GM12801 (cell line): ENCODE data around the gene ATP1A1.

Source experiments
- CTCF ChIP-seq: IDR thresholded peaks from one replicate; pipeline ENCODE4 v1.5.1; 2011; ENCODE audit warnings: control low read depth; ENCODE audit not compliant: insufficient read length; ENCODE audit errors: extremely low read depth

The ATP1A1 gene

GRCh38 chr1:116372651-116373430 lies at the start of gene ATP1A1:
ATP1A1 (plus strand) TSS chr1:116373244; CDS start chr1:116373512, 268 bp downstream.
- TF ChIP-seq CTCF: no peak

- TF ChIP-seq CTCF: no peak
Observed at GRCh38 chr1:116323491-116323890, 49.6 kb upstream of the ATP1A1 start.

DNA sequence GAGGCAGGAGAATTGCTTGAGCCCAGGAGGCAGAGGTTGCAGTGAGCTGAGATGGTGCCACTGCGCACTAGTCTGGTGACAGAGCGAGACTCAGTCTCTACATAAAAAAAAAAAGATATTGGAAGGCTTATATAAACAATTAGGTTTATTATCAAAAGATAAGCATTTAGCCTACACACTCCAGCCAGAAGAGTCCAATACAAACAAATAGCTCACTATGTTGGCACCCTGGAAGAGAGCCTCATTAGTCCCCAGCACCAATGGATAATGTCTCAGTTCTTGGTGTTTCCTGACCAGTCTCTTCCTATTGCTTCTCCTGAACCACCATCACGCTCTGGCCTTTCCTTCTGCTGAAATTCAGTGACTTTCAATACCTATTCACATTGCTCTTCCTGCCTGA lies 48.6 kb upstream of the ATP1A1 start:
- TF ChIP-seq CTCF: no peak

DNA sequence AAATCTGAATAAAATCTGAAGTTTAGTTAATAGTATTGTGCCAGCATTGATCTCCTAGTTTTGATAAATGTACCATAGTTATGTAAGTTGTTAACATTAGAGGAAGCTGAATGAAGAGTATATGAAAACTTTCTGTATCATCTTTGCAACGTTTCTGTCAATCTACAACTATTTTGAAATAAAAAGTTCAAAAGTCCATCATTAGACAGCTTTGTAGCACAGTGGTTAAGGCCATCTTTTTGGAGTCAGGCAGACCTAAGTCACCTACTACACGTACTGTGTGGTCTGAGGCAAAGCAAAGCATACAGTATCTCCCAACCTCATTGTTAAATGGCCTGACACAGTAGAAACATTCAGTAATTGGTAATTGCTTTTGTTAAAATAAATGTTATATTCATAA lies 47.9 kb upstream of the ATP1A1 start:
- TF ChIP-seq CTCF: no peak

- TF ChIP-seq CTCF: no peak
Observed at GRCh38 chr1:116325922-116326321, 47.1 kb upstream of the ATP1A1 start.

DNA sequence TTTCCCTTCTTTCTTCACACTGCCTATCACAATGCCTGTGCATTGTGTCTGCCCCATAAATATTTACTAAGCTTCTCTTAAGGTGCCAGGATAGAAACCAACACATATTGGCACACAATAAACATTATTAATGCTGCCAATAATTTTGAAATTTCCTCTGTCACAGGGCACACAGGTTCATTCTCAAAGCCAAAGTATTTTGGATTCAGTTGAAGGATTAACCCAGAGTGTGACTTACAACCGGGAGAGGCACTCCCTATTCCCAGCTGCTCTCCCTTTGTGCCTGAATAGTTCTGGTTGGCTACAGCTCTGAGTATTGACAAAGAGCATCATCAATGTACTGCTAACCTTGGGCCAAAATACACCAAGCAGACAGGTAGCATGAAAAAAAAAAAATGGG lies 46.6 kb upstream of the ATP1A1 start:
- no peak for TF ChIP-seq CTCF

GRCh38 chr1:116328671-116329070 lies 44.4 kb upstream of the ATP1A1 start:
- TF ChIP-seq CTCF: no peak
